HCT116 (cell line): Measurements from ENCODE around the gene FAM118A.

Experiments used
- EZH2 ChIP-seq: fragments of 200-600 bp; sonication (generic); IDR thresholded peaks from 2 replicates; pipeline ENCODE4 v1.6.1; 2017; ENCODE audit warnings: antibody characterized with exemption, mixed run types
- MAX ChIP-seq: IDR thresholded peaks from 2 replicates; pipeline ENCODE4 v1.6.1; 2012
- POLR2A ChIP-seq: IDR thresholded peaks from 2 replicates; pipeline ENCODE4 v1.7.0; 2011; ENCODE audit warnings: borderline replicate concordance; ENCODE audit not compliant: insufficient read depth, insufficient read length; ENCODE audit errors: extremely low read depth
- SRF ChIP-seq: IDR thresholded peaks from 2 replicates; pipeline ENCODE4 v1.6.1; 2012; ENCODE audit warnings: low read depth
- TF ChIP-seq, protein P1 (sequence below), 3 experiments: fragments of 200-600 bp in 1 of 3; sonication (generic) in 1 of 3; IDR thresholded peaks in 2 of 3; conservative IDR thresholded peaks in 1 of 3; 2 replicates each; pipeline ENCODE4 v1.5.1; 2012 to 2017; ENCODE audit warnings: low read depth in 2 of 3, low read length in 2 of 3, antibody characterized with exemption in 1 of 3, borderline replicate concordance in 1 of 3, control low read depth in 1 of 3, mild to moderate bottlenecking in 1 of 3, mixed read lengths in 1 of 3, mixed run types in 1 of 3, moderate library complexity in 1 of 3; ENCODE audit not compliant: insufficient read depth in 1 of 3

- TF ChIP-seq SRF (no peak), MAX (no peak), EZH2 (no peak), POLR2A (no peak)
- TF ChIP-seq, protein P1, sequence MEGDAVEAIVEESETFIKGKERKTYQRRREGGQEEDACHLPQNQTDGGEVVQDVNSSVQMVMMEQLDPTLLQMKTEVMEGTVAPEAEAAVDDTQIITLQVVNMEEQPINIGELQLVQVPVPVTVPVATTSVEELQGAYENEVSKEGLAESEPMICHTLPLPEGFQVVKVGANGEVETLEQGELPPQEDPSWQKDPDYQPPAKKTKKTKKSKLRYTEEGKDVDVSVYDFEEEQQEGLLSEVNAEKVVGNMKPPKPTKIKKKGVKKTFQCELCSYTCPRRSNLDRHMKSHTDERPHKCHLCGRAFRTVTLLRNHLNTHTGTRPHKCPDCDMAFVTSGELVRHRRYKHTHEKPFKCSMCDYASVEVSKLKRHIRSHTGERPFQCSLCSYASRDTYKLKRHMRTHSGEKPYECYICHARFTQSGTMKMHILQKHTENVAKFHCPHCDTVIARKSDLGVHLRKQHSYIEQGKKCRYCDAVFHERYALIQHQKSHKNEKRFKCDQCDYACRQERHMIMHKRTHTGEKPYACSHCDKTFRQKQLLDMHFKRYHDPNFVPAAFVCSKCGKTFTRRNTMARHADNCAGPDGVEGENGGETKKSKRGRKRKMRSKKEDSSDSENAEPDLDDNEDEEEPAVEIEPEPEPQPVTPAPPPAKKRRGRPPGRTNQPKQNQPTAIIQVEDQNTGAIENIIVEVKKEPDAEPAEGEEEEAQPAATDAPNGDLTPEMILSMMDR (IDR thresholded peaks at IDR 0.05 in 2 of 3, conservative IDR thresholded peaks at IDR 0.05 in 1 of 3; ENCODE audit: borderline replicate concordance in 1 of 3, insufficient read depth in 1 of 3, low read depth in 2 of 3, low read length in 2 of 3), result no peak
Observed at GRCh38 chr22:45310977-45311531, 1.3 kb downstream of the FAM118A start.
